Prostate gland (tissue), 2 donors: ENCODE results near the gene ZNF215. TPM values are rescaled to one million over a fixed set of nuclear protein-coding genes. Genes with fewer than 3 reads are reported as not detected.
"Not testable (repeated sequence)": the region's sequence is repeated elsewhere in the genome, so short reads cannot be mapped to it uniquely, and the experiment has no call there.

Experiments
- DNase-seq: peaks from one replicate; pipeline ENCODE4 v3.0.0-alpha.2; 2019; ENCODE audit warnings: low spot score
- H3K27ac ChIP-seq, 2 donors: fragments of 200-600 bp; sonication (generic); 2 replicates each; pipeline ENCODE4 v1.5.1; 2017 to 2019
- H3K27me3 ChIP-seq: fragments of 200-600 bp; sonication (generic); replicated peaks from 2 replicates; pipeline ENCODE4 v1.5.1; 2019; ENCODE audit not compliant: insufficient read depth
- H3K36me3 ChIP-seq, 2 donors: fragments of 200-600 bp; sonication (generic); 1 replicate in 1 of 2; 2 replicates in 1 of 2; pipeline versions ENCODE4 v1.5.1 to v1.8.1; 2017 to 2019
- H3K4me1 ChIP-seq: fragments of 200-600 bp; sonication (generic); replicated peaks from 2 replicates; pipeline ENCODE4 v1.5.1; 2019
- H3K4me3 ChIP-seq, 2 donors: fragments of 200-600 bp; sonication (generic); 2 replicates each; pipeline ENCODE4 v1.5.1; 2017 to 2019
- H3K9me3 ChIP-seq: fragments of 200-600 bp; sonication (generic); 2 replicates; pipeline ENCODE4 v1.5.1; 2017
- POLR2A ChIP-seq: fragments of 450-650 bp; IDR thresholded peaks from one replicate; pipeline ENCODE4 v1.6.1; 2016; ENCODE audit warnings: antibody characterized with exemption, mild to moderate bottlenecking
- POLR2AphosphoS5 ChIP-seq: sonication (generic); formaldehyde crosslinking; IDR thresholded peaks from one replicate; pipeline ENCODE4 v1.6.1; 2017; ENCODE audit warnings: antibody characterized with exemption
- WGBS: methylation state at CpG from one replicate; pipeline ENCODE4 v1.1.5; 2018; 5-methylcytosine and 5-hydroxymethylcytosine counted together
- intact Hi-C: fragments of 100-400 bp; cut with DNase I; formaldehyde crosslinking; loops from one replicate; pipeline ENCODE4 v1.14.2; 2022
- total RNA-seq, 2 donors: library from RNA; depleted of rRNA; stranded (reverse); fragments of >200 nt; gene quantifications; one replicate each; pipeline ENCODE4 v1.1.0, GENCODE V29; 2016
- TF ChIP-seq, protein P1 (sequence below), 4 experiments: fragments of 200-600 bp in 2 of 4; fragments of 450-650 bp in 2 of 4; sonication (generic) in 2 of 4; IDR thresholded peaks; 1 replicate in 3 of 4; 2 replicates in 1 of 4; pipeline ENCODE4 v1.5.1; 2016 to 2019; ENCODE audit warnings: antibody characterized with exemption in 4 of 4, mild to moderate bottlenecking in 2 of 4, moderate library complexity in 2 of 4

ZNF215 gene
- total RNA-seq, 2 donors from 2014 or later, result 2.5 to 2.6 TPM

- TF ChIP-seq, protein P1, sequence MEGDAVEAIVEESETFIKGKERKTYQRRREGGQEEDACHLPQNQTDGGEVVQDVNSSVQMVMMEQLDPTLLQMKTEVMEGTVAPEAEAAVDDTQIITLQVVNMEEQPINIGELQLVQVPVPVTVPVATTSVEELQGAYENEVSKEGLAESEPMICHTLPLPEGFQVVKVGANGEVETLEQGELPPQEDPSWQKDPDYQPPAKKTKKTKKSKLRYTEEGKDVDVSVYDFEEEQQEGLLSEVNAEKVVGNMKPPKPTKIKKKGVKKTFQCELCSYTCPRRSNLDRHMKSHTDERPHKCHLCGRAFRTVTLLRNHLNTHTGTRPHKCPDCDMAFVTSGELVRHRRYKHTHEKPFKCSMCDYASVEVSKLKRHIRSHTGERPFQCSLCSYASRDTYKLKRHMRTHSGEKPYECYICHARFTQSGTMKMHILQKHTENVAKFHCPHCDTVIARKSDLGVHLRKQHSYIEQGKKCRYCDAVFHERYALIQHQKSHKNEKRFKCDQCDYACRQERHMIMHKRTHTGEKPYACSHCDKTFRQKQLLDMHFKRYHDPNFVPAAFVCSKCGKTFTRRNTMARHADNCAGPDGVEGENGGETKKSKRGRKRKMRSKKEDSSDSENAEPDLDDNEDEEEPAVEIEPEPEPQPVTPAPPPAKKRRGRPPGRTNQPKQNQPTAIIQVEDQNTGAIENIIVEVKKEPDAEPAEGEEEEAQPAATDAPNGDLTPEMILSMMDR (IDR thresholded peaks at IDR 0.05), result no peak
- TF ChIP-seq POLR2AphosphoS5 (no peak), POLR2A (no peak)
- Histone ChIP-seq H3K9me3 (no peaks in the 10 kb centered on the region), H3K4me3 (no peak overlapping the region), H3K27me3 (no peaks in the 10 kb centered on the region), H3K27ac (no peak overlapping the region), H3K36me3 (no peaks in the 10 kb centered on the region), H3K4me1 (no peaks in the 10 kb centered on the region)
- 69% methylated on average over 2 of the region's 2 CpGs for WGBS
- intact Hi-C loops, result no loop called here
- DNase-seq, result no peak
Observed at GRCh38 chr11:6900327-6900999, 25.8 kb upstream of the ZNF215 start.

DNA sequence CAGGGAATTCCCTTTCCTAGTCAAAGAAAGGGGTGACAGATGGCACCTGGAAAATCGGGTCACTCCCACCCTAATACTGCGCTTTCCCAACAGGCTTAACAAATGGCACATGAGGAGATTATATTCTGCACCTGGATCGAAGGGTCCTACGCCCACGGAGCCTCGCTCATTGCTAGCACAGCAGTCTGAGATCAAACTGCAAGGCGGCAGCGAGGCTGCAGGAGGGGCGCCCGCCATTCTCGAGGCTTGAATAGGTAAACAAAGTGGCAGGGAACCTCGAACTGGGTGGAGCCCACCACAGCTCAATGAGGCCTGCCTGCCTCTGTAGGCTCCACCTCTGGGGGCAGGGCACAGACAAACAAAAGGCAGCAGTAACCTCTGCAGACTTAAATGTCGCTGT, 21.4 kb upstream of the ZNF215 start:
- intact Hi-C loops, H3K36me3 ChIP-seq, H3K27ac ChIP-seq, H3K4me3 ChIP-seq, DNase-seq, H3K9me3 ChIP-seq, H3K27me3 ChIP-seq, H3K4me1 ChIP-seq: not testable (repeated sequence)
- WGBS, result 78% methylated on average over 13 of the region's 13 CpGs

- 90% methylated on average over 3 of the region's 3 CpGs for WGBS
- H3K9me3 ChIP-seq, result no peaks in the 10 kb centered on the region
- no peaks in the 10 kb centered on the region for H3K36me3 ChIP-seq
- DNase-seq, result no peak
- TF ChIP-seq POLR2A, result no peak
- TF ChIP-seq, protein P1 (IDR thresholded peaks at IDR 0.05), result no peak
- TF ChIP-seq POLR2AphosphoS5, result no peak
- H3K27me3 ChIP-seq, result no peaks in the 10 kb centered on the region
- H3K4me1 ChIP-seq, result no peaks in the 10 kb centered on the region
- no peak overlapping the region for H3K4me3 ChIP-seq
- H3K27ac ChIP-seq, result no peak overlapping the region
- intact Hi-C loops, result no loop called here
Observed at GRCh38 chr11:6911378-6911777, 14.8 kb upstream of the ZNF215 start.

DNA sequence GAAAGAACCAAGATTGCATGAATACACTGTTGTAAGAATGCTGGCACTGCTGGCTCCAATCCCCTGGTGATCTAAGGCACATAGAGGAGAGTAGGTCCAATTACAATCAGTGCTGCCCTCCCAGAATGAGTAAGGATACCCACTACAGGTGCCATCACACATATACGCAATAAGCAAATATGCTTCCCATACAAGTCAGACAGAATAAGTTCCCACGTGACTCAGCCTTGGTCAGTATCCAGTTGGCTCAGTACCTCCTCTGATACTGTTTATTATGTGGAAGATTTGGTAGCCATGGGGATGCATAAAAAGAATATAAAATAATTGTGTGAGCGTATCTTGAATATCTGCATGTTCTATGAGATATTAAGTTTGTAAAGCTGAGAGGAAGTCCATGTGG, 14.3 kb upstream of the ZNF215 start:
- Histone ChIP-seq H3K27ac (no peak overlapping the region), H3K36me3 (no peaks in the 10 kb centered on the region), H3K4me1 (no peaks in the 10 kb centered on the region), H3K4me3 (no peak overlapping the region), H3K9me3 (no peaks in the 10 kb centered on the region), H3K27me3 (no peaks in the 10 kb centered on the region)
- no peak for TF ChIP-seq POLR2A
- TF ChIP-seq, protein P1 (IDR thresholded peaks at IDR 0.05), result no peak
- TF ChIP-seq POLR2AphosphoS5, result no peak
- DNase-seq, result no peak
- intact Hi-C loops, result no loop called here
- 33% methylated on average over 3 of the region's 3 CpGs for WGBS

GRCh38 chr11:6919698-6920097, 6.5 kb upstream of the ZNF215 start:
- Histone ChIP-seq H3K4me3 (no peak overlapping the region), H3K27me3 (no peaks in the 10 kb centered on the region), H3K9me3 (no peaks in the 10 kb centered on the region), H3K4me1 (no peaks in the 10 kb centered on the region), H3K27ac (no peak overlapping the region), H3K36me3 (no peaks in the 10 kb centered on the region)
- 70% methylated on average over 2 of the region's 2 CpGs for WGBS
- no peak for DNase-seq
- intact Hi-C loops, result no loop called here
- TF ChIP-seq, protein P1 (IDR thresholded peaks at IDR 0.05), result no peak
- no peak for TF ChIP-seq POLR2A
- TF ChIP-seq POLR2AphosphoS5, result no peak
